Measurements from ENCODE around the gene FAM210B. TPM values are rescaled to one million over a fixed set of nuclear protein-coding genes. Genes with fewer than 3 reads are reported as not detected.

The FAM210B gene
- total and polyA plus RNA-seq, 2 of the 8 experiments (the other 6 are each of a cell fraction or from before 2014, with no cell fraction given): 9.4 to 15.0 TPM

DNA sequence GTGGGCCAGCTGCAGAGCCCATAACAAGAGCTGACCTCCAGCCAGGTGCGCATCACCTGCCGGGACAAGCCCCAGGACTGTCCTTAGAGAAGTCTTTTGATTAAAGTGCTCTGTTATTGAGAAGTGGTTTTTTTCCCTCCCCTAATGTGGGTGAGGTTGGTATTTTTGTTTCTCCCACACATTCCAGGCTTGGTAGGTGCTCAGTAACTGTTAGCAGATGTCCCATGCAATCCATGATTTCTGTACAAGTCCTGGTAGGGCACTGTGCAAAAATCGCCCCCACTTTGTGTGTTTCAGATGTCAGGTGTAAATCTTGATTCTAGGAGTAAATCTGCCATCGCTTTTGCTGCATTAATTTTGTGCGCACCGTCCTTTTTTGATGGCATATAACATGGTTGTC, 4.7 kb downstream of the FAM210B start:
- Histone ChIP-seq H4K91ac (replicated peaks; ENCODE audit: insufficient read length, low read length) (no peak overlapping the region), H4K5ac (ENCODE audit: insufficient read length, low read depth, low read length) (no peak overlapping the region), H3K4me1 (replicated peaks in 1 of 4; ENCODE audit: control insufficient read depth in 3 of 4, insufficient read depth in 4 of 4, low read length in 3 of 4) (peaks cover 4 to 11% (median 6%) of the 10 kb centered on the region in 4 experiments), H3K27me3 (replicated peaks in 1 of 4; ENCODE audit: control insufficient read depth in 3 of 4, extremely low read depth in 1 of 4, insufficient read depth in 3 of 4, low read length in 3 of 4) (peaks cover 0 to 11% (median 8%) of the 10 kb centered on the region in 4 experiments; a peak in 4 of 7 replicates), H2BK120ac (replicated peaks; ENCODE audit: low read depth, low read length) (no peak overlapping the region), H2BK15ac (ENCODE audit: low read length) (no peak overlapping the region), H2AFZ (ENCODE audit: low read length) (no peak overlapping the region), H4K20me1 (replicated peaks in 1 of 2; ENCODE audit: control insufficient read depth in 1 of 2, insufficient read depth in 2 of 2, low read length in 2 of 2) (peaks cover 0 to 10% of the 10 kb centered on the region in 2 experiments), H4K8ac (ENCODE audit: extremely low read depth, insufficient read depth, low read length) (no peak overlapping the region), H3K18ac (ENCODE audit: extremely low read depth, low read length) (no peak overlapping the region), H3K79me2 (ENCODE audit: control insufficient read depth in 1 of 2, insufficient read depth in 2 of 2, low read length in 2 of 2) (no peaks in the 10 kb centered on the region), H3K9ac (replicated peaks in 1 of 4; ENCODE audit: extremely low read depth in 1 of 4, low read depth in 3 of 4, low read length in 3 of 4) (no peak overlapping the region), H2BK20ac (ENCODE audit: low read length) (no peak overlapping the region), H2AK5ac (ENCODE audit: low read depth, low read length) (no peak overlapping the region), H2BK12ac (ENCODE audit: low read depth, low read length) (no peak overlapping the region), H3K36me3 (ENCODE audit: control insufficient read depth in 2 of 4, insufficient read depth in 4 of 4, low read length in 3 of 4) (no peaks in the 10 kb centered on the region), H3K14ac (ENCODE audit: insufficient read length) (no peak overlapping the region), H3K9me3 (ENCODE audit: insufficient read depth in 2 of 2, low read depth in 1 of 2, low read length in 1 of 2) (no peaks in the 10 kb centered on the region), H3K4ac (replicated peaks; ENCODE audit: insufficient read length, low read depth, low read length) (no peak overlapping the region), H3K23ac (ENCODE audit: insufficient read length) (no peak overlapping the region), H2BK5ac (ENCODE audit: low read depth, low read length) (no peak overlapping the region), H3K79me1 (ENCODE audit: low read depth, low read length) (no peaks in the 10 kb centered on the region), H3K56ac (replicated peaks; ENCODE audit: insufficient read length, low read depth, low read length) (no peak overlapping the region), H3K4me2 (ENCODE audit: insufficient read depth in 1 of 2, low read depth in 2 of 2, low read length in 2 of 2) (no peak overlapping the region), H3K27ac (ENCODE audit: low read depth, low read length) (no peak overlapping the region), H3K4me3 (ENCODE audit: extremely low read depth in 1 of 4, insufficient read depth in 2 of 4, low read depth in 3 of 4, low read length in 4 of 4) (no peak overlapping the region), H3K23me2 (ENCODE audit: low read depth, low read length) (peaks cover 9% of the 10 kb centered on the region; the same call in 1 of the 2 replicates)
- POLR2A ChIA-PET (ENCODE audit: partially characterized antibody): no interaction called here
- FAIRE-seq (no peak), DNase-seq (ENCODE audit: low read depth in 1 of 2, low spot score in 2 of 2) (no peak)
- 85% methylated on average over 6 of the region's 6 CpGs; no CpG with 5 or more reads in 1 of the 2 experiments for WGBS, 2 experiments (ENCODE audit: extremely low coverage in 1 of 2, insufficient coverage in 1 of 2, insufficient read length in 1 of 2, insufficient replicate concordance in 2 of 2, low coverage in 1 of 2, low lambda C conversion rate in 2 of 2, missing lambda C conversion rate in 1 of 2)
- CTCF ChIA-PET (ENCODE audit: partially characterized antibody): no interaction called here
- TF ChIP-seq KDM4A (IDR thresholded peaks at IDR 0.05; ENCODE audit: low read depth, low read length, severe bottlenecking): no peak
- no peak for TF ChIP-seq RFX5 (IDR thresholded peaks at IDR 0.05; ENCODE audit: borderline replicate concordance, low read depth, low read length)
- TF ChIP-seq SP4 (IDR thresholded peaks at IDR 0.05; ENCODE audit: low read length): no peak
- TF ChIP-seq YY1 (IDR thresholded peaks at IDR 0.05; ENCODE audit: low read depth, low read length): no peak
- no peak for TF ChIP-seq CBX8 (IDR thresholded peaks at IDR 0.05; ENCODE audit: borderline replicate concordance, low read depth, low read length)
- TF ChIP-seq JUND (IDR thresholded peaks at IDR 0.05; ENCODE audit: low read length): no peak
- TF ChIP-seq RBBP5 (IDR thresholded peaks at IDR 0.05; ENCODE audit: borderline replicate concordance, low read depth, low read length): no peak
- no peak for TF ChIP-seq POLR2AphosphoS5 (IDR thresholded peaks at IDR 0.05; ENCODE audit: low read depth, low read length)
- TF ChIP-seq SUZ12 (IDR thresholded peaks at IDR 0.05; ENCODE audit: low read length): no peak
- TF ChIP-seq, protein P1, sequence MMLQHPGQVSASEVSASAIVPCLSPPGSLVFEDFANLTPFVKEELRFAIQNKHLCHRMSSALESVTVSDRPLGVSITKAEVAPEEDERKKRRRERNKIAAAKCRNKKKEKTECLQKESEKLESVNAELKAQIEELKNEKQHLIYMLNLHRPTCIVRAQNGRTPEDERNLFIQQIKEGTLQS (IDR thresholded peaks at IDR 0.05; ENCODE audit: insufficient read depth, low read depth, low read length): no peak
- no peak for TF ChIP-seq CREB1 (IDR thresholded peaks at IDR 0.05)
- no peak for TF ChIP-seq EZH2 (IDR thresholded peaks at IDR 0.05; ENCODE audit: low read depth, low read length, severe bottlenecking)
- TF ChIP-seq HDAC6 (IDR thresholded peaks at IDR 0.05; ENCODE audit: low read depth, low read length): no peak
- TF ChIP-seq TAF7 (optimal IDR thresholded peaks at IDR 0.05; ENCODE audit: borderline replicate concordance, low read depth, low read length): no peak

Data from H1 (cell line).